HuH-7.5 (cell line): ENCODE results near the gene PCDHA11.
"Not testable (repeated sequence)": the region's sequence is repeated elsewhere in the genome, so short reads cannot be mapped to it uniquely, and the experiment has no call there.

Experiments used
- DNase-seq: peaks from one replicate; pipeline ENCODE4 v3.0.0; 2011; ENCODE audit warnings: low spot score

Gene PCDHA11

DNA sequence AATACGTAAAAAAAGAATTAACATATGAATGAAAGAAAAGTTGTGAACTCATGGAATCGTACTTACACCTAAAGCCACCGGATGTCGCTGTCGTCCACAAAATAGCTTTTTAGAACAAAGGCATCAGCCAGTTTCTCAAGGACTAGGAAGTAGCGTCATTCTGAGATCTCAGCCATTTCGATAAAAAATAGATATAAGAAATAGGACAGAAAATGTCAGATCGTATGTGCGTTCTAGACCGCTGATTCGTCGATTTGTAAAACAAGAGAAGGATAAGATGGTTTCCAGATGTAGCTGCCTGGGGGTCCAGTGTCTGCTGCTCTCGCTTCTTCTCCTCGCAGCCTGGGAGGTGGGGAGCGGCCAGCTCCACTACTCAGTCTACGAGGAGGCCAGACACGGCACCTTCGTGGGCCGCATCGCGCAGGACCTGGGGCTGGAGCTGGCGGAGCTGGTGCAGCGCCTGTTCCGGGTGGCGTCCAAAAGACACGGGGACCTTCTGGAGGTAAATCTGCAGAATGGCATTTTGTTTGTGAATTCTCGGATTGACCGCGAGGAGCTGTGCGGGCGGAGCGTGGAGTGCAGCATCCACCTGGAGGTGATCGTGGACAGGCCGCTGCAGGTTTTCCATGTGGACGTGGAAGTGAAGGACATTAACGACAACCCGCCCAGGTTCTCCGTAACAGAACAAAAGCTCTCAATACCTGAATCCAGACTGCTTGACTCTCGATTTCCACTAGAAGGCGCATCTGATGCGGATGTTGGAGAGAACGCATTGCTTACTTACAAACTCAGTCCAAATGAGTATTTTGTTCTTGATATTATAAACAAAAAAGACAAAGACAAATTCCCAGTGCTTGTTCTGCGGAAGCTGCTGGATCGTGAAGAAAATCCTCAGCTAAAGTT is 12.7 kb upstream of the PCDHA11 start, which contains the start of gene PCDHA10:
Gene PCDHA10, plus strand, starts transcription at position 126 of the 903 bp plus-strand sequence. Its CDS starts 152 bp downstream, at position 278.
- DNase-seq = no peak

DNA sequence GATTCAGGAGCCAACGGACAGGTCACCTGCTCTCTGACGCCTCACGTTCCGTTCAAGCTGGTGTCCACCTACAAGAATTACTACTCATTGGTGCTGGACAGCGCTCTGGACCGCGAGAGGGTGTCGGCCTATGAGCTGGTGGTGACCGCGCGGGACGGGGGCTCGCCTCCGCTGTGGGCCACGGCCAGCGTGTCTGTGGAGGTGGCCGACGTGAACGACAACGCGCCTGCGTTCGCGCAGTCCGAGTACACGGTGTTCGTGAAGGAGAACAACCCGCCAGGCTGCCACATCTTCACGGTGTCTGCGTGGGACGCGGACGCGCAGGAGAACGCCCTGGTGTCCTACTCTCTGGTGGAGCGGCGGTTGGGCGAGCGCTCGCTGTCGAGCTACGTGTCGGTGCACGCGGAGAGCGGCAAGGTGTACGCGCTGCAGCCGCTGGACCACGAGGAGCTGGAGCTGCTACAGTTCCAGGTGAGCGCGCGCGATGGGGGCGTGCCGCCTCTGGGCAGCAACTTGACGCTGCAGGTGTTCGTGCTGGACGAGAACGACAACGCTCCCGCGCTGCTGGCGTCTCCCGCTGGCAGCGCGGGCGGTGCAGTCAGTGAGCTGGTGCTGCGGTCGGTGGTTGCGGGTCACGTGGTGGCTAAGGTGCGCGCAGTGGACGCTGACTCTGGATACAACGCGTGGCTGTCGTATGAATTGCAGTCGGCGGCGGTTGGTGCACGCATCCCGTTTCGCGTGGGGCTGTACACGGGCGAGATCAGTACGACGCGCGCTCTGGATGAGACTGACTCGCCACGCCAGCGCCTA is 11.4 kb upstream of the PCDHA11 start:
- DNase-seq = no peak

DNA sequence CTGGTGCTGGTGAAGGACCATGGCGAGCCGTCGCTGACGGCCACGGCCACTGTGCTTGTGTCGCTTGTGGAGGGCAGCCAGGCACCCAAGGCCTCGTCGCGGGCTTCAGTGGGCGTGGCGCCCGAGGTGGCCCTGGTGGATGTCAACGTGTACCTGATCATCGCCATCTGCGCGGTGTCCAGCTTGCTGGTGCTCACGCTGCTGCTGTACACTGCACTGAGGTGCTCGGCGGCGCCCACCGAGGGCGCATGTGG is 10.8 kb upstream of the PCDHA11 start:
- DNase-seq = no peak

DNA sequence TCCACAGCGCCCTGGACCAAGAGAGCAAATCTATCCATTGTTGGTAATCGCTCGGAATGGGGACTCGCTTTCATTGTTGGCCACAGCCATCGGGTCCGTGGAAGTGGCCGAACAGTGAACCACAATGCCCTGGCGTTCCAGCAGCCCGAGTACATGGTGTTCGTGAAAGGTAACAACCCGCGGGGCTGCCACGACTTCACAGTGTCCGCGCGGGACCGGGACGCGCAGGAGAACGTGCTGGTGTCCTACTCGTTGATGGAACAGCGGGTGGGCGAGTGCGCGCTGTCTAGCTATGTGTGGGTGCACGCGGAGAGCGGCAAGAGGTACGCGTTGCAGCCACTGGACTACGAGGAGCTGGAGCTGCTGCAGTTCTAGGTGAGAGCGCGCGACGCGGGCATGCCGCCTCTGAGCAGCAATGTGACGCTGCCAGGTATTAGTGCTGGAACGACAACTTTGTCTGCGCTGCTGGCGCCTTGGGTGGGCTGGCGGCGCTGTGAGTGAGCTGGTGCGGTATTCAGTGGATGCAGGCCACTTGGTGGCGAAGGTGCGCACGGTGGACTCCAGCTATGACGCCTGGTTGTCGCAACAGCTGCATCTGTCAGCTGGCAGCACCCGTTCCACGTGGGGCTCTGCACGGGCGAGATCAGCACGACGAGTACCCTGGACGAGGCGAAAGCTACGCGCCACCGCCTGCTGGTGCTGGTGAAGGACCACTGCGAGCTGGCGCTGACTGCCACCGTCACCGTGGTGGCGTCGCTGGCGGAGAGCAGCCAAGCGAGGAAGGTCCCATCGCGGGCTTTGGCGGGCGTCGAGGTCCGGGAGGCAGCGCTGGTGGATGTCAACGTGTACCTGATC is 6.1 kb upstream of the PCDHA11 start:
- no peak for DNase-seq

- DNase-seq = no peak
Measured at GRCh38 chr5:140869555-140869886, 764 bp downstream of the PCDHA11 start.

DNA sequence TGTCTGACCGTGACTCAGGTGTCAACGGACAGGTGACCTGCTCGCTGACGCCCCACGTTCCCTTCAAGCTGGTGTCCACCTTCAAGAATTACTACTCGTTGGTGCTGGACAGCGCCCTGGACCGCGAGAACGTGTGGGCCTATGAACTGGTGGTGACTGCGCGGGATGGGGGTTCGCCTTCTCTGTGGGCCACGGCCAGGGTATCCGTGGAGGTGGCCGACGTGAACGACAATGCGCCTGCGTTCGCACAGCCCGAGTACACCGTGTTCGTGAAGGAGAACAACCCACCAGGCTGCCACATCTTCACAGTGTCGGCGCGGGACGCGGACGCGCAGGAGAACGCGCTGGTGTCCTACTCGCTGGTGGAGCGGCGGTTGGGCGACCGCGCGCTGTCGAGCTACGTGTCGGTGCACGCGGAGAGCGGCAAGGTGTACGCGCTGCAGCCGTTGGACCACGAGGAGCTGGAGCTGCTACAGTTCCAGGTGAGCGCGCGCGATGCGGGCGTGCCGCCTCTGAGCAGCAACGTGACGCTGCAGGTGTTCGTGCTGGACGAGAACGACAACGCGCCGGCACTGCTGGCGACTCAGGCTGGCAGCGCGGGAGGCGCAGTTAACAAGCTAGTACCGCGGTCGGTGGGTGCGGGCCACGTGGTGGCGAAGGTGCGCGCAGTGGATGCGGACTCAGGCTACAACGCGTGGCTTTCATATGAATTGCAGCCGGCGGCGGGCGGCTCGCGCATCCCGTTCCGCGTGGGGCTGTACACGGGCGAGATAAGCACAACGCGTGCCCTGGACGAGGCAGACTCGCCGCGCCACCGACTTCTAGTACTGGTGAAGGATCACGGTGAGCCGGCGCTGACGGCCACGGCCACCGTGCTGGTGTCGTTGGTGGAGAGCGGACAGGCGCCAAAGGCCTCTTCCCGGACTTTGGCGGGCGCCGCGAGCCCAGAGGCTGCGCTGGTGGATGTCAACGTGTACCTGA is 1.8 kb downstream of the PCDHA11 start:
- no peak for DNase-seq

- DNase-seq = no peak
Measured at GRCh38 chr5:140875085-140876065, 6.6 kb downstream of the PCDHA11 start, which contains the start of gene PCDHA12. PCDHA12 (plus strand) TSS chr5:140875308; CDS start chr5:140875473, 165 bp downstream.

DNA sequence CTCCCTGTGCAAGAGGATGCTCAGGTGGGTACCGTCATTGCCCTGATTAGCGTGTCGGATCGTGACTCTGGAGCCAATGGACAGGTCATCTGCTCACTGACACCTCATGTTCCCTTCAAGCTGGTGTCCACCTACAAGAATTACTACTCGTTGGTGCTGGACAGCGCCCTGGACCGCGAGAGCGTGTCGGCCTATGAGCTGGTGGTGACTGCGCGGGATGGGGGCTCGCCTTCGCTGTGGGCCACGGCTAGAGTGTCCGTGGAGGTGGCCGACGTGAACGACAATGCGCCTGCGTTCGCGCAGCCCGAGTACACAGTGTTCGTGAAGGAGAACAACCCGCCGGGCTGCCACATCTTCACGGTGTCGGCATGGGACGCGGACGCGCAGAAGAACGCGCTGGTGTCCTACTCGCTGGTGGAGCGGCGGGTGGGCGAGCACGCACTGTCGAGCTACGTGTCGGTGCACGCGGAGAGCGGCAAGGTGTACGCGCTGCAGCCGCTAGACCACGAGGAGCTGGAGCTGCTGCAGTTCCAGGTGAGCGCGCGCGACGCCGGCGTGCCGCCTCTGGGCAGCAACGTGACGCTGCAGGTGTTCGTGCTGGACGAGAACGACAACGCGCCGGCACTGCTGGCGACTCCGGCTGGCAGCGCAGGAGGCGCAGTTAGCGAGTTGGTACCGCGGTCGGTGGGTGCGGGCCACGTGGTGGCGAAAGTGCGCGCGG is 7.9 kb downstream of the PCDHA11 start:
- not testable (repeated sequence) for DNase-seq

GRCh38 chr5:140877262-140877581 is 8.5 kb downstream of the PCDHA11 start:
- DNase-seq = no peak

DNA sequence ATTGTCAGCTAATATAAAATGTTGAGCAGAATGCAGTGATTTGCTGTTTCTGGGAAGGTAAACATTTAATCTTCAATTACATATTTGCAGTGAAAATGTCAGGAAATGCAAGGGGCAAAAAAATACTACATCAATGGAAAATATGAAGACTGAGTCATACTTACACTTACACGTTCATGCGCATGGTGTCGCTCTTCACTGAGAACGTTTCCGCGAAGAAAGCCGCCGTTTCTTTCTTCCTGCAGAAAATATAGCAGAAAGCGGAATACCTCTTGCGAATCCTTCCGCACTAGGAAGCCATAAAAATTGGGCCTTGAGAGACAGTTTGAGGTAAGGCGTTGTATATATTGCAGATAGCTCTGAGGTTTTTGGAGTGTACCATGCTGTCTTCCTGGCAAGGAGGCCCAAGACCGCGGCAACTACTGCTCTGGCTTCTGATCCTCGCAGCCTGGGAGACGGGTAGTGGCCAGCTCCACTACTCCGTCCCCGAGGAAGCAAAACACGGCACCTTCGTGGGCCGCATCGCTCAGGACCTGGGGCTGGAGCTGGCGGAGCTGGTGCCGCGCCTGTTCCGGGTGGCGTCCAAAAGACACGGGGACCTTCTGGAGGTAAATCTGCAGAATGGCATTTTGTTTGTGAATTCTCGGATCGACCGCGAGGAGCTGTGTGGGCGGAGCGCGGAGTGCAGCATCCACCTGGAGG is 13.3 kb downstream of the PCDHA11 start, which contains the start of gene PCDHA13:
Gene PCDHA13, plus strand, starts transcription at position 236 of the 702 bp plus-strand sequence. Its CDS starts 145 bp downstream, at position 381.
- DNase-seq = no peak

- DNase-seq = peak; percentile 54
Measured at GRCh38 chr5:140882591-140882899, 13.8 kb downstream of the PCDHA11 start.

GRCh38 chr5:140883373-140883772 is 14.6 kb downstream of the PCDHA11 start:
- DNase-seq = no peak

DNA sequence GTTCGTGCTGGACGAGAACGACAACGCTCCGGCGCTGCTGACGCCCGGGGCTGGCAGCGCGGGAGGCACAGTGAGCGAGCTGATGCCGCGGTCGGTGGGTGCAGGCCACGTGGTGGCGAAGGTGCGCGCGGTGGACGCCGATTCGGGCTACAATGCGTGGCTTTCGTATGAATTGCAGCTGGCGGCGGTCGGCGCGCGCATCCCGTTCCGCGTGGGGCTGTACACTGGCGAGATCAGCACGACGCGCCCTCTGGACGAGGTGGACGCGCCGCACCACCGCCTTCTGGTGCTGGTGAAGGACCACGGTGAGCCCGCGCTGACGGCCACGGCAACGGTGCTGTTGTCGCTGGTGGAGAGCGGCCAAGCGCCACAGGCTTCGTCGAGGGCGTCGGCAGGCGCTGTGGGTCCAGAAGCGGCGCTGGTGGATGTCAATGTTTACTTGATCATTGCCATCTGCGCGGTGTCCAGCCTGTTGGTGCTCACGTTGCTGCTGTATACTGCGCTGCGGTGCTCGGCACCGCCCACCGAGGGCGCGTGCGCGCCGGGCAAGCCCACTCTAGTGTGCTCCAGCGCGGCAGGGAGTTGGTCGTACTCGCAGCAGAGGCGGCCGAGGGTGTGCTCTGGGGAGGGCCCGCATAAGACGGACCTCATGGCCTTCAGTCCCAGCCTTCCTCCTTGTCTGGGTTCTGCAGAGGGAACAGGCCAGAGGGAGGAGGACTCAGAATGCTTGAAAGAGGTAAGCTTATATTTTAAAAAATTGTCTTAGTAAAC is 15.4 kb downstream of the PCDHA11 start:
- no peak for DNase-seq

GRCh38 chr5:140916325-140916724 is 47.6 kb downstream of the PCDHA11 start:
- DNase-seq = no peak
